Heart right ventricle (tissue), 16 donors: ENCODE results near the gene ARPC4. TPM values are rescaled to one million over a fixed set of nuclear protein-coding genes. Genes with fewer than 3 reads are reported as not detected.

Source experiments
- ATAC-seq, 8 donors: fragments of 200-7000 bp; cut with Tn5 transposase; one replicate each; pipeline ENCODE4 v1.9.1; 2020; ENCODE audit warnings: mild to moderate bottlenecking in 8 of 8, moderate library complexity in 8 of 8, moderate number of reproducible peaks in 1 of 8
- DNase-seq, 2 donors: peaks; one replicate each; pipeline ENCODE4 v3.0.0-alpha.2; 2020
- H3K27ac ChIP-seq, 10 donors: fragments of 200-600 bp; sonication (generic) in 2 of 10; one replicate each; pipeline versions ENCODE4 v1.5.0 to v1.8.0; 2020 to 2022; ENCODE audit warnings: mild to moderate bottlenecking in 3 of 10
- H3K27me3 ChIP-seq, 7 donors: fragments of 200-600 bp; one replicate each; pipeline ENCODE4 v1.8.0; 2021 to 2022; ENCODE audit warnings: mild to moderate bottlenecking in 2 of 7
- H3K36me3 ChIP-seq, 9 donors: fragments of 200-600 bp; sonication (generic) in 1 of 9; one replicate each; pipeline versions ENCODE4 v1.5.0 to v1.8.0; 2020 to 2022; ENCODE audit warnings: mild to moderate bottlenecking in 2 of 9
- H3K4me1 ChIP-seq, 9 donors: fragments of 200-600 bp; sonication (generic) in 1 of 9; one replicate each; pipeline versions ENCODE4 v1.5.0 to v1.8.0; 2020 to 2022; ENCODE audit warnings: mild to moderate bottlenecking in 4 of 9
- H3K4me3 ChIP-seq, 10 donors: fragments of 200-600 bp; sonication (generic) in 2 of 10; one replicate each; pipeline versions ENCODE4 v1.5.0 to v1.8.0; 2020 to 2022; ENCODE audit warnings: mild to moderate bottlenecking in 7 of 10, moderate library complexity in 2 of 10
- H3K9me3 ChIP-seq, 11 donors: fragments of 200-600 bp in 10 of 11; sonication (generic) in 2 of 11; one replicate each; pipeline versions ENCODE4 v1.5.0 to v1.8.0; 2013 to 2022; ENCODE audit warnings: mild to moderate bottlenecking in 2 of 11, control low read depth in 1 of 11, moderate library complexity in 1 of 11
- CTCF ChIP-seq, 9 donors: fragments of 200-600 bp; sonication (generic) in 2 of 9; IDR thresholded peaks; one replicate each; pipeline versions ENCODE4 v1.5.0 to v1.8.0; 2021 to 2022; ENCODE audit warnings: antibody characterized with exemption in 9 of 9, mild to moderate bottlenecking in 5 of 9, moderate library complexity in 1 of 9
- WGBS, 2 donors: extraction: QIAGEN DNeasy Blood & Tissue Kit; methylation state at CpG; one replicate each; pipeline ENCODE4 v1.1.7; 2013; ENCODE audit warnings: inconsistent platforms in 1 of 2; 5-methylcytosine and 5-hydroxymethylcytosine counted together
- intact Hi-C, 10 donors: fragments of 100-400 bp; cut with DNase I; formaldehyde crosslinking; loops; one replicate each; pipeline versions ENCODE4 v1.11.1 to v1.14.2; 2022
- long read RNA-seq, 3 donors: library from polyadenylated mRNA; unstranded; transcript quantifications; one replicate each; pipeline ENCODE4 v2.0.0, GENCODE V29; 2020 to 2021
- polyA plus RNA-seq, 2 donors: library from polyadenylated mRNA; stranded (reverse); fragments of 200-250 nt; gene quantifications; one replicate each; pipeline ENCODE4 v1.2.3, GENCODE V29; 2013
- total RNA-seq, 10 donors: library from RNA; stranded (reverse); fragmentation: NEBNext Ultra II Directional in 3 of 10; extraction: Animal tissue kit (Norgen Biotek cat#: 25700) in 3 of 10; gene quantifications; one replicate each; pipeline versions ENCODE4 v1.2.1 to v1.2.4, GENCODE V29; 2021 to 2023
- donor health status: Arrhythmogenic right ventricular cardiomyopathy.
- donor health status: ischemic (EF 13 %, LVEDD 7.1; RV severe dilation, severe dysfunction).
- donor health status: healthy with polysubstance abuse.
- donor health status: DM: no; HTN: yes; CAD: no.
- donor health status: DM: no; HTN: no; CAD: no.
- donor health status: ischemic (EF 25% LVEDD 6.9; RV normal size, moderate dysfunction).
- donor health status: ischemic (EF 25% LVEDD 5.7; RV mildly dilated, moderate dysfunction).
- donor health status: healthy.
- donor health status: DM: yes; HTN: yes; CAD: no.
- donor health status: Ischemic cardiomyopathy.
- donor health status: ischemic (EF 35%, LVEDD 5.7; RV mildly dilated, moderate dysfunction).
- donor health status: nonischemic (EF 11% LVEDD 7.7; RV severe dilation, severe dysfunction).
- donor health status: DM: yes; HTN: yes; CAD: no.
- donor health status: PGD.
- donor health status: ischemic (EF 29% LVEDD 5.4; RV normal size, mild dysfunction).
- donor health status: nonischemic (EF 23%, LVEDD 6.1; RV moderate dilation, normal function).

The ARPC4 gene
- 100 to 1,000 TPM in 1 of 10 donors, 10 to 100 TPM in 9; 40.6 to 111 (median 55.0) TPM for total RNA-seq
- polyA plus RNA-seq: 100 to 1,000 TPM in 1 of 2 donors, 10 to 100 TPM in 1; 27.9 to 104 TPM
- long read RNA-seq, donor 1, transcript ARPC4-201 (6 exons, 2,582 nt): major isoform, 37 of 48 reads
- long read RNA-seq, donor 1, partial matches to known transcripts: 5 of 48 reads
- long read RNA-seq, donor 1, other reads (novel, unspliced or antisense): 2 of 48 reads
- long read RNA-seq, donor 2, transcript ARPC4-201 (6 exons, 2,582 nt): major isoform, 41 of 54 reads
- long read RNA-seq, donor 2, transcript ARPC4-208 (6 exons, 942 nt): minor isoform, 7 of 54 reads
- long read RNA-seq, donor 2, partial matches to known transcripts: 3 of 54 reads
- long read RNA-seq, donor 2, other reads (novel, unspliced or antisense): 2 of 54 reads
- long read RNA-seq, donor 3, transcript ARPC4-201 (6 exons, 2,582 nt): major isoform, 122 of 174 reads
- long read RNA-seq, donor 3, transcript ARPC4-208 (6 exons, 942 nt): minor isoform, 11 of 174 reads
- long read RNA-seq, donor 3, partial matches to known transcripts: 32 of 174 reads
- long read RNA-seq, donor 3, other reads (novel, unspliced or antisense): 8 of 174 reads

GRCh38 chr3:9792405-9793160, at the start of gene ARPC4, which contains the start of gene TADA3:
ARPC4 (plus strand) TSS chr3:9793082; CDS start chr3:9793122, 40 bp downstream.
TADA3 (minus strand) TSS chr3:9792473; CDS start chr3:9791466, 1,007 bp downstream.
- TF ChIP-seq CTCF (IDR thresholded peaks at IDR 0.05): peak in 1 of 9 donors; percentile 20
- H3K4me3 ChIP-seq: peak within 1 kb of the TSS; percentile 63 to 100 (median 80)
- 0 to 1% methylated on average over 60 to 65 of the region's 65 CpGs for WGBS, 2 donors
- H3K9me3 ChIP-seq: no peaks in the 10 kb centered on the region
- DNase-seq (peak; percentile 94), ATAC-seq (peak; percentile 93 to 97 (median 94))
- H3K27ac ChIP-seq: peak within 1 kb of the TSS; percentile 91 to 98 (median 97)
- H3K36me3 ChIP-seq: peaks cover 0 to 70% (median 10%) of the 10 kb centered on the region in 9 donors
- intact Hi-C loops: loop anchor here in 5 of 10 donors (2.0 to 5.0 kb wide), 5 partner anchors 40 to 140 kb away; partner anchors contain the start of genes BRPF1 (in 2 of the 5) and OGG1 (in 1 of the 5)
- H3K27me3 ChIP-seq: no peaks in the 10 kb centered on the region
- H3K4me1 ChIP-seq: peaks cover 5 to 51% (median 35%) of the 10 kb centered on the region in 9 donors

- DNase-seq (no peak), ATAC-seq (no peak)
- 94 to 97% methylated on average over 18 of the region's 18 CpGs for WGBS, 2 donors
- Histone ChIP-seq H3K27ac (no peak overlapping the region), H3K4me1 (peaks cover 0 to 1% (median 0%) of the 10 kb centered on the region in 9 donors), H3K27me3 (no peaks in the 10 kb centered on the region), H3K4me3 (no peak overlapping the region), H3K36me3 (peaks cover 16 to 100% (median 96%) of the 10 kb centered on the region in 9 donors), H3K9me3 (no peaks in the 10 kb centered on the region)
- intact Hi-C loops: loop anchor here in 1 of 10 donors (10.0 kb wide), 1 partner anchor 239 kb away; no protein-coding TSS in a partner anchor
- TF ChIP-seq CTCF (IDR thresholded peaks at IDR 0.05): no peak
Measured at GRCh38 chr3:9743548-9743947, 49.3 kb upstream of the ARPC4 start.

- H3K27me3 ChIP-seq: no peaks in the 10 kb centered on the region
- DNase-seq (no peak), ATAC-seq (no peak)
- peaks cover 16 to 98% (median 91%) of the 10 kb centered on the region in 9 donors for H3K36me3 ChIP-seq
- H3K4me1 ChIP-seq: peaks cover 0 to 7% (median 5%) of the 10 kb centered on the region in 9 donors
- H3K27ac ChIP-seq: no peak overlapping the region
- H3K9me3 ChIP-seq: no peaks in the 10 kb centered on the region
- intact Hi-C loops: loop anchor here in 1 of 10 donors (10.0 kb wide), 1 partner anchor 239 kb away; no protein-coding TSS in a partner anchor
- WGBS, 2 donors: 96% methylated on average over 13 of the region's 13 CpGs
- no peak for TF ChIP-seq CTCF (IDR thresholded peaks at IDR 0.05)
- no peak overlapping the region for H3K4me3 ChIP-seq
Measured at GRCh38 chr3:9744162-9744561, 48.7 kb upstream of the ARPC4 start.
